ENCODE results near the gene COL15A1.

DNA sequence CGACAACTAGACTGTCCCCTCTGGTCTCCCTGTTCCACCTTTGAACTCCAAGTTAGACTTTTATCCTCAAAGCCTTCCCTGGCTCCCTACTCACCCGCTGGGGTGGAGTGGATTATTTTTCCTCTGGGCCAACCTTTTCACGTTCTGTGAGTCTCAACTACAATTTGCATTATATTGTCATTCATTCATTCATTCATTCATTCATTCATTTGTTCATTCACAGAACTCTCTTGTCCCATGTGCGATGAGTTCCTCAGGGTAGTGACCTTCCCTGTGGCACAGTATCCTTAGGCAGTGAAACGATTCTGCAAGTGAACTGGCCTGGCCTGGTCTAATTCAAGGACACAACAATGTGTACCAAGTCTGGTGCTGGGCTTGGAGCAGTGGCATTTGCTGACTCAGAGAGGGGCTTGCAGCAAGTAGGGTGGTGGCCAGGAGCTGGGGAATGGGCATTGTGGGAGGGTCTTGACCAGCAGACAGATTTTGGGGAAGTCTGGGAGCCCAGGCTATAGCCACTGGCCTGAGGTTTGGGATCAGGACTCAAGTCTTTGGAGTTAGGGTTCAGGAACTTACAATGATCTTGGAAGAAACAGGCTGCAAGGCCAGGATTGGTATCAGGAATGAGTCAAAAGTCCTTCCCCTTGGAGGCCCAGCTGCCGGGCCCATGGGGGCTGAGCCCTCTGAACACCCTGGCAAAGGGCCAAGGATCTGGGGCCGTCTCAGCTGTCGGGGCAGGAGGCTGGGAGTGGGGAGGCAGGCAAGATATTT is 37.2 kb upstream of the COL15A1 start:
- TF ChIP-seq, protein P1, sequence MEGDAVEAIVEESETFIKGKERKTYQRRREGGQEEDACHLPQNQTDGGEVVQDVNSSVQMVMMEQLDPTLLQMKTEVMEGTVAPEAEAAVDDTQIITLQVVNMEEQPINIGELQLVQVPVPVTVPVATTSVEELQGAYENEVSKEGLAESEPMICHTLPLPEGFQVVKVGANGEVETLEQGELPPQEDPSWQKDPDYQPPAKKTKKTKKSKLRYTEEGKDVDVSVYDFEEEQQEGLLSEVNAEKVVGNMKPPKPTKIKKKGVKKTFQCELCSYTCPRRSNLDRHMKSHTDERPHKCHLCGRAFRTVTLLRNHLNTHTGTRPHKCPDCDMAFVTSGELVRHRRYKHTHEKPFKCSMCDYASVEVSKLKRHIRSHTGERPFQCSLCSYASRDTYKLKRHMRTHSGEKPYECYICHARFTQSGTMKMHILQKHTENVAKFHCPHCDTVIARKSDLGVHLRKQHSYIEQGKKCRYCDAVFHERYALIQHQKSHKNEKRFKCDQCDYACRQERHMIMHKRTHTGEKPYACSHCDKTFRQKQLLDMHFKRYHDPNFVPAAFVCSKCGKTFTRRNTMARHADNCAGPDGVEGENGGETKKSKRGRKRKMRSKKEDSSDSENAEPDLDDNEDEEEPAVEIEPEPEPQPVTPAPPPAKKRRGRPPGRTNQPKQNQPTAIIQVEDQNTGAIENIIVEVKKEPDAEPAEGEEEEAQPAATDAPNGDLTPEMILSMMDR (IDR thresholded peaks at IDR 0.05), result no peak
- TF ChIP-seq POLR2A (IDR thresholded peaks at IDR 0.05), result no peak
